ENCODE measurements around the gene PSMD8.
A peak's percentile ranks its signal among the peaks of the same experiment; 100 is the strongest.

The PSMD8 gene

GRCh38 chr19:38383743-38384142, 9.4 kb downstream of the PSMD8 start:
- Histone ChIP-seq H3K4me3 (ENCODE audit: low read length, poor library complexity, severe bottlenecking) (no peak overlapping the region), H3K27me3 (ENCODE audit: insufficient read depth, low read length, poor library complexity, severe bottlenecking) (no peaks in the 10 kb centered on the region), H3K79me2 (ENCODE audit: insufficient read depth, low read length) (peaks cover 8% of the 10 kb centered on the region; the same call in 1 of the 2 replicates), H3K9me3 (ENCODE audit: insufficient read depth, low read depth, low read length) (no peaks in the 10 kb centered on the region), H3F3A (ENCODE audit: low read depth) (no peaks in the 10 kb centered on the region), H3K36me3 (ENCODE audit: insufficient read depth, low read length) (peaks cover 44% of the 10 kb centered on the region; the same call in 1 of the 2 replicates), H3K4me1 (ENCODE audit: insufficient read depth, low read length, poor library complexity, severe bottlenecking) (peaks cover 5% of the 10 kb centered on the region), H3K9me2 (replicated peaks; ENCODE audit: low read depth, low read length) (no peaks in the 10 kb centered on the region), H2AFZ (ENCODE audit: low read length) (no peak overlapping the region), H3K9ac (ENCODE audit: low read depth, low read length, poor library complexity, severe bottlenecking) (no peak overlapping the region), H4K20me1 (ENCODE audit: insufficient read depth, low read length, poor library complexity, severe bottlenecking) (peaks cover 3% of the 10 kb centered on the region), H3K4me2 (ENCODE audit: low read depth, low read length, poor library complexity, severe bottlenecking) (no peak overlapping the region)
- TF ChIP-seq EZH2phosphoT487 (IDR thresholded peaks at IDR 0.05; ENCODE audit: borderline replicate concordance), result no peak
- TF ChIP-seq CTCF (conservative IDR thresholded peaks at IDR 0.05; ENCODE audit: low read length), result no peak

- TF ChIP-seq EZH2phosphoT487 (IDR thresholded peaks at IDR 0.05; ENCODE audit: borderline replicate concordance) (no peak), CTCF (conservative IDR thresholded peaks at IDR 0.05; ENCODE audit: low read length) (peak; percentile 7; the same call in 1 of the 2 replicates)
- Histone ChIP-seq H3F3A (ENCODE audit: low read depth) (no peaks in the 10 kb centered on the region), H4K20me1 (ENCODE audit: insufficient read depth, low read length, poor library complexity, severe bottlenecking) (peaks cover 3% of the 10 kb centered on the region), H3K4me1 (ENCODE audit: insufficient read depth, low read length, poor library complexity, severe bottlenecking) (peaks cover 5% of the 10 kb centered on the region), H3K36me3 (ENCODE audit: insufficient read depth, low read length) (peaks cover 38% of the 10 kb centered on the region; the same call in 1 of the 2 replicates), H3K9me2 (replicated peaks; ENCODE audit: low read depth, low read length) (no peaks in the 10 kb centered on the region), H3K9ac (ENCODE audit: low read depth, low read length, poor library complexity, severe bottlenecking) (no peak overlapping the region), H2AFZ (ENCODE audit: low read length) (no peak overlapping the region), H3K27me3 (ENCODE audit: insufficient read depth, low read length, poor library complexity, severe bottlenecking) (no peaks in the 10 kb centered on the region), H3K79me2 (ENCODE audit: insufficient read depth, low read length) (peaks cover 2% of the 10 kb centered on the region; the same call in 1 of the 2 replicates), H3K9me3 (ENCODE audit: insufficient read depth, low read depth, low read length) (no peaks in the 10 kb centered on the region), H3K4me2 (ENCODE audit: low read depth, low read length, poor library complexity, severe bottlenecking) (no peak overlapping the region), H3K4me3 (ENCODE audit: low read length, poor library complexity, severe bottlenecking) (no peak overlapping the region)
These were observed 10.0 kb downstream of the PSMD8 start for GRCh38 chr19:38384209-38385027.

GRCh38 chr19:38385057-38385803, 10.9 kb downstream of the PSMD8 start:
- no peaks in the 10 kb centered on the region for H3K27me3 ChIP-seq (ENCODE audit: insufficient read depth, low read length, poor library complexity, severe bottlenecking)
- no peak overlapping the region for H3K4me2 ChIP-seq (ENCODE audit: low read depth, low read length, poor library complexity, severe bottlenecking)
- H3K36me3 ChIP-seq (ENCODE audit: insufficient read depth, low read length), result peaks cover 32% of the 10 kb centered on the region; the same call in 1 of the 2 replicates
- no peaks in the 10 kb centered on the region for H3K9me3 ChIP-seq (ENCODE audit: insufficient read depth, low read depth, low read length)
- peaks cover 5% of the 10 kb centered on the region for H3K4me1 ChIP-seq (ENCODE audit: insufficient read depth, low read length, poor library complexity, severe bottlenecking)
- no peaks in the 10 kb centered on the region for H3K79me2 ChIP-seq (ENCODE audit: insufficient read depth, low read length)
- H3K9me2 ChIP-seq (replicated peaks; ENCODE audit: low read depth, low read length), result no peaks in the 10 kb centered on the region
- peaks cover 3% of the 10 kb centered on the region for H4K20me1 ChIP-seq (ENCODE audit: insufficient read depth, low read length, poor library complexity, severe bottlenecking)
- H2AFZ ChIP-seq (ENCODE audit: low read length), result no peak overlapping the region
- H3K9ac ChIP-seq (ENCODE audit: low read depth, low read length, poor library complexity, severe bottlenecking), result no peak overlapping the region
- no peak overlapping the region for H3K4me3 ChIP-seq (ENCODE audit: low read length, poor library complexity, severe bottlenecking)
- TF ChIP-seq EZH2phosphoT487 (IDR thresholded peaks at IDR 0.05; ENCODE audit: borderline replicate concordance), result no peak
- TF ChIP-seq CTCF (conservative IDR thresholded peaks at IDR 0.05; ENCODE audit: low read length), result no peak
- H3F3A ChIP-seq (ENCODE audit: low read depth), result no peaks in the 10 kb centered on the region
